ENCODE measurements around the gene SRPRB.

The SRPRB gene

GRCh38 chr3:133849346-133849745 is 43.7 kb downstream of the SRPRB start:
- no peak for DNase-seq

GRCh38 chr3:133850034-133850433 is 44.4 kb downstream of the SRPRB start:
- DNase-seq: no peak

- no peak for DNase-seq
Observed at GRCh38 chr3:133851266-133851906, 45.8 kb downstream of the SRPRB start.

GRCh38 chr3:133851931-133852330 is 46.3 kb downstream of the SRPRB start:
- no peak for DNase-seq

GRCh38 chr3:133853063-133853924 is 47.7 kb downstream of the SRPRB start:
- no peak for DNase-seq

GRCh38 chr3:133853925-133854227 is 48.3 kb downstream of the SRPRB start:
- DNase-seq: no peak

GRCh38 chr3:133854264-133855001 is 48.8 kb downstream of the SRPRB start:
- DNase-seq: no peak

- no peak for DNase-seq
Observed at GRCh38 chr3:133855002-133855370, 49.4 kb downstream of the SRPRB start.

GRCh38 chr3:133855772-133856171 is 50.2 kb downstream of the SRPRB start:
- DNase-seq: no peak

GRCh38 chr3:133856316-133856715 is 50.7 kb downstream of the SRPRB start:
- no peak for DNase-seq

GRCh38 chr3:133857767-133858166 is 52.2 kb downstream of the SRPRB start:
- no peak for DNase-seq

- no peak for DNase-seq
Observed at GRCh38 chr3:133859381-133860234, 54.0 kb downstream of the SRPRB start.

- DNase-seq: no peak
Observed at GRCh38 chr3:133860519-133860918, 54.9 kb downstream of the SRPRB start.

- DNase-seq: no peak
Observed at GRCh38 chr3:133862161-133862560, 56.5 kb downstream of the SRPRB start.

- DNase-seq: no peak
Observed at GRCh38 chr3:133863911-133864310, 58.3 kb downstream of the SRPRB start.

GRCh38 chr3:133864616-133865015 is 59.0 kb downstream of the SRPRB start:
- no peak for DNase-seq

GRCh38 chr3:133865136-133865855 is 59.7 kb downstream of the SRPRB start:
- no peak for DNase-seq

GRCh38 chr3:133866141-133866540 is 60.5 kb downstream of the SRPRB start:
- no peak for DNase-seq

GRCh38 chr3:133868186-133868585 is 62.6 kb downstream of the SRPRB start:
- DNase-seq: no peak

- no peak for DNase-seq
Observed at GRCh38 chr3:133868758-133869475, 63.3 kb downstream of the SRPRB start.

- DNase-seq: no peak
Observed at GRCh38 chr3:133869586-133869985, 64.0 kb downstream of the SRPRB start.

- DNase-seq: no peak
Observed at GRCh38 chr3:133870822-133871221, 65.2 kb downstream of the SRPRB start.

Data from NCI-H1436 (cell line).